GM13976 (cell line): Measurements from ENCODE around the gene ZNF444.

ENCODE experiments used
- DNase-seq: peaks from one replicate; pipeline ENCODE4 v3.0.0; 2012; ENCODE audit warnings: low spot score
- CTCF ChIP-seq: IDR thresholded peaks from 2 replicates; pipeline ENCODE4 v1.5.1; 2012; ENCODE audit warnings: borderline replicate concordance, mild to moderate bottlenecking; ENCODE audit not compliant: insufficient read depth; ENCODE audit errors: extremely low read depth, missing control alignments, control extremely low read depth
- in situ Hi-C: fragments of 300-500 bp; cut with MboI; formaldehyde crosslinking; loops from one replicate; pipeline ENCODE4 v1.12.0; 2022; ENCODE audit warnings: low sequenced_read_pairs, mixed read lengths, inconsistent platforms; ENCODE audit not compliant: unreplicated experiment

The ZNF444 gene

GRCh38 chr19:56107626-56108351 lies 33.3 kb upstream of the ZNF444 start:
- DNase-seq = no peak
- in situ Hi-C loops = no loop called here
- no peak for TF ChIP-seq CTCF

- TF ChIP-seq CTCF = no peak
- no peak for DNase-seq
- in situ Hi-C loops = no loop called here
These were observed 32.5 kb upstream of the ZNF444 start for GRCh38 chr19:56108447-56109195.

GRCh38 chr19:56109226-56109625 lies 31.9 kb upstream of the ZNF444 start:
- TF ChIP-seq CTCF = no peak
- in situ Hi-C loops = no loop called here
- DNase-seq = peak; percentile 47

GRCh38 chr19:56110515-56111448 lies 30.3 kb upstream of the ZNF444 start:
- DNase-seq = peak; percentile 45
- in situ Hi-C loops = no loop called here
- no peak for TF ChIP-seq CTCF

- no peak for TF ChIP-seq CTCF
- peak; percentile 70 for DNase-seq
- in situ Hi-C loops = no loop called here
These were observed 29.3 kb upstream of the ZNF444 start for GRCh38 chr19:56111601-56112312.

- no peak for TF ChIP-seq CTCF
- in situ Hi-C loops = no loop called here
- DNase-seq = no peak
These were observed 28.8 kb upstream of the ZNF444 start for GRCh38 chr19:56112313-56112709.
